Suprapubic skin (tissue), 4 donors: ENCODE data around the gene PIGN. TPM values are rescaled to one million over a fixed set of nuclear protein-coding genes. Genes with fewer than 3 reads are reported as not detected.

Experiments used
- DNase-seq, 2 donors: peaks; one replicate each; pipeline ENCODE4 v3.0.0-alpha.2; 2019; ENCODE audit warnings: low spot score in 2 of 2
- H3K27ac ChIP-seq: fragments of 200-600 bp; sonication (generic); one replicate; pipeline ENCODE4 v1.5.1; 2019
- H3K27me3 ChIP-seq: fragments of 200-600 bp; sonication (generic); one replicate; pipeline ENCODE4 v1.5.1; 2019
- H3K36me3 ChIP-seq: fragments of 200-600 bp; sonication (generic); one replicate; pipeline ENCODE4 v1.5.1; 2019
- H3K4me1 ChIP-seq: fragments of 200-600 bp; sonication (generic); one replicate; pipeline ENCODE4 v1.5.1; 2019
- H3K4me3 ChIP-seq: fragments of 200-600 bp; sonication (generic); one replicate; pipeline ENCODE4 v1.5.1; 2019; ENCODE audit warnings: mild to moderate bottlenecking
- H3K9me3 ChIP-seq: fragments of 200-600 bp; sonication (generic); one replicate; pipeline ENCODE4 v1.5.1; 2019
- CTCF ChIP-seq, 2 donors: fragments of 200-600 bp in 1 of 2; fragments of 450-650 bp in 1 of 2; sonication (generic) in 1 of 2; IDR thresholded peaks; one replicate each; pipeline ENCODE4 v1.5.1; 2016 to 2019; ENCODE audit warnings: antibody characterized with exemption in 2 of 2, mild to moderate bottlenecking in 1 of 2, moderate library complexity in 1 of 2
- EP300 ChIP-seq: sonication (generic); formaldehyde crosslinking; IDR thresholded peaks from one replicate; pipeline ENCODE4 v1.6.1; 2017; ENCODE audit warnings: antibody characterized with exemption
- POLR2A ChIP-seq, 2 donors: fragments of 450-650 bp; IDR thresholded peaks; one replicate each; pipeline ENCODE4 v1.6.1; 2017; ENCODE audit warnings: antibody characterized with exemption in 2 of 2, mild to moderate bottlenecking in 2 of 2, moderate library complexity in 2 of 2
- POLR2AphosphoS5 ChIP-seq, 3 donors: sonication (generic); formaldehyde crosslinking; IDR thresholded peaks; one replicate each; pipeline ENCODE4 v1.6.1; 2017; ENCODE audit warnings: antibody characterized with exemption in 3 of 3
- WGBS: methylation state at CpG from one replicate; pipeline ENCODE4 v1.1.5; 2018; 5-methylcytosine and 5-hydroxymethylcytosine counted together
- total RNA-seq, 4 donors: library from RNA; depleted of rRNA; stranded (reverse); fragments of >200 nt; gene quantifications; one replicate each; pipeline ENCODE4 v1.1.0, GENCODE V29; 2016

PIGN gene
- total RNA-seq, 4 donors from 2014 or later = 28.7 to 72.4 (median 36.8) TPM

GRCh38 chr18:62026586-62026985 is 160.3 kb downstream of the PIGN start:
- H3K4me3 ChIP-seq = no peak overlapping the region
- H3K27ac ChIP-seq = no peak overlapping the region
- no peaks in the 10 kb centered on the region for H3K4me1 ChIP-seq
- no peak for TF ChIP-seq CTCF (IDR thresholded peaks at IDR 0.05)
- TF ChIP-seq POLR2AphosphoS5 (IDR thresholded peaks at IDR 0.05) = no peak
- TF ChIP-seq POLR2A (IDR thresholded peaks at IDR 0.05) = no peak
- no peak for TF ChIP-seq EP300
- no peak for DNase-seq
- no peaks in the 10 kb centered on the region for H3K9me3 ChIP-seq
- 91% methylated on average over 6 of the region's 6 CpGs for WGBS
- no peaks in the 10 kb centered on the region for H3K27me3 ChIP-seq
- H3K36me3 ChIP-seq = no peaks in the 10 kb centered on the region

GRCh38 chr18:62024983-62025382 is 161.9 kb downstream of the PIGN start:
- no peaks in the 10 kb centered on the region for H3K9me3 ChIP-seq
- TF ChIP-seq POLR2AphosphoS5 (IDR thresholded peaks at IDR 0.05) (no peak), POLR2A (IDR thresholded peaks at IDR 0.05) (no peak), EP300 (no peak), CTCF (IDR thresholded peaks at IDR 0.05) (no peak)
- H3K4me1 ChIP-seq = no peaks in the 10 kb centered on the region
- no peak for DNase-seq
- no peaks in the 10 kb centered on the region for H3K36me3 ChIP-seq
- no peak overlapping the region for H3K27ac ChIP-seq
- no peak overlapping the region for H3K4me3 ChIP-seq
- H3K27me3 ChIP-seq = no peaks in the 10 kb centered on the region

- H3K27ac ChIP-seq = no peak overlapping the region
- no peaks in the 10 kb centered on the region for H3K9me3 ChIP-seq
- DNase-seq = no peak
- no peaks in the 10 kb centered on the region for H3K27me3 ChIP-seq
- peaks cover 1% of the 10 kb centered on the region for H3K4me1 ChIP-seq
- WGBS = 76% methylated on average over 1 of the region's 1 CpG
- TF ChIP-seq CTCF (IDR thresholded peaks at IDR 0.05) (no peak), POLR2AphosphoS5 (IDR thresholded peaks at IDR 0.05) (no peak), POLR2A (IDR thresholded peaks at IDR 0.05) (no peak), EP300 (no peak)
- no peaks in the 10 kb centered on the region for H3K36me3 ChIP-seq
- H3K4me3 ChIP-seq = no peak overlapping the region
Measured at GRCh38 chr18:62023536-62023935, 163.3 kb downstream of the PIGN start.

GRCh38 chr18:62018759-62019041 is 168.2 kb downstream of the PIGN start:
- H3K9me3 ChIP-seq = no peaks in the 10 kb centered on the region
- H3K27me3 ChIP-seq = no peaks in the 10 kb centered on the region
- no peak for DNase-seq
- TF ChIP-seq CTCF (IDR thresholded peaks at IDR 0.05) = no peak
- no peak for TF ChIP-seq EP300
- TF ChIP-seq POLR2AphosphoS5 (IDR thresholded peaks at IDR 0.05) = no peak
- TF ChIP-seq POLR2A (IDR thresholded peaks at IDR 0.05) = no peak
- no peaks in the 10 kb centered on the region for H3K36me3 ChIP-seq
- WGBS = 94% methylated on average over 2 of the region's 2 CpGs
- H3K27ac ChIP-seq = no peak overlapping the region
- H3K4me1 ChIP-seq = peaks cover 12% of the 10 kb centered on the region
- H3K4me3 ChIP-seq = no peak overlapping the region

- peak in 1 of 2 donors; percentile 79 for DNase-seq
- H3K4me3 ChIP-seq = no peak overlapping the region
- H3K27me3 ChIP-seq = no peaks in the 10 kb centered on the region
- H3K9me3 ChIP-seq = no peaks in the 10 kb centered on the region
- no peak overlapping the region for H3K27ac ChIP-seq
- H3K4me1 ChIP-seq = peaks cover 12% of the 10 kb centered on the region
- no peaks in the 10 kb centered on the region for H3K36me3 ChIP-seq
- TF ChIP-seq POLR2A (IDR thresholded peaks at IDR 0.05) = no peak
- TF ChIP-seq EP300 = no peak
- no peak for TF ChIP-seq POLR2AphosphoS5 (IDR thresholded peaks at IDR 0.05)
- no peak for TF ChIP-seq CTCF (IDR thresholded peaks at IDR 0.05)
- 57% methylated on average over 9 of the region's 9 CpGs for WGBS
Measured at GRCh38 chr18:62018034-62018758, 168.7 kb downstream of the PIGN start.
